GM19351 (cell line): Measurements from ENCODE around the gene SYT11.

Experiments used
- ATAC-seq: cut with Tn5 transposase; IDR thresholded peaks from one replicate; pipeline ENCODE4 v1.9.1; 2021; ENCODE audit warnings: mild to moderate bottlenecking, moderate library complexity; ENCODE audit not compliant: unreplicated experiment

SYT11 gene

DNA sequence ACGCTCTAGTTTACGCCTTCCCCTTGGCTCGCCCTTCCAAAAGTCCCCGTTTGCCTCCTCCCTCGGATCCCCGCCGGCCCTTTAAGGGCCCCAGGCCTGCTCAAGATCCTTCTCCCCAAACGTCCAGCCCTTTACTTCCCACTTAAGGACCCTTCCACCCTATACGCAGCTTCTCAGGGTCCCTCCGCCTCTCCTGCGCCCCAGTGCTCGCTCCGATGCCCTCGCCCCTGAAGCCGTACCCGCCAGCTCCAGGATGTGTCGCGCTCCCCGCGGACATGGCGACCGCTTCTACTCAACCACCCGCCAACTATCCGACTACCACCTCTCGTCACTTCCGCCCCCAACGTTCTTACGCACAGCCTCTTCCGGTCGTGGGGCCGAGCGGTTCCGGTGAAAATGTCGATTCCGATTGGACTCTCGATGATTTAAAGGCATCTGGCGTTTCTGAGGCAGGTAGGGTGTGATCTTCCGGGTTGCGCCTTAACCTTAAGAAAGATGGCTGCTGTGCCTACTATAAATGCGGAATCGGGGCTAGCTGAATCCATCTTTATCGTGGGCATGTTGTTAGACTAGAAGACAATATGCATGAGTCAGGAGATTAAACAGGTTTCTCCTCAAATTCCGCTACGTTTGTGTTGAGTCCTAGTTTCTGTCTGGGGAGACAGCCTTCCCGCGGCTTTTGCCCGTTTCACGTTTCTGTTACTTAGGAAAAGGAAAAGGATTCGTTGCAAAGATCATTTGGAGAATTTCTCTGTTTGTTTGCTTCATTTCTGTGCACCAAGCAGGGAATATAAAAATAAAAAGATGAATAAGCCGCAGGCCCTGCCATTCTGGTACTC, 74.9 kb downstream of the SYT11 start, which contains the start of gene KHDC4:
Gene KHDC4, minus strand, starts transcription at position 317 of the 839 bp plus-strand sequence. Its CDS starts 40 bp downstream, at position 277.
- ATAC-seq: peak; percentile 94
